ENCODE data around the gene TSPAN5.
"Not testable (repeated sequence)": the region's sequence is repeated elsewhere in the genome, so short reads cannot be mapped to it uniquely, and the experiment has no call there.

TSPAN5 gene

GRCh38 chr4:98658287-98659105 lies at the start of gene TSPAN5:
Gene TSPAN5 (minus strand): TSS chr4:98658611.
- peak; percentile 58 to 69 for DNase-seq (ENCODE audit: low read depth in 2 of 2, low spot score in 1 of 2)

GRCh38 chr4:98706935-98707334 lies 48.5 kb upstream of the TSPAN5 start:
- DNase-seq (ENCODE audit: low read depth in 2 of 2, low spot score in 1 of 2): no peak

GRCh38 chr4:98706200-98706813 lies 47.9 kb upstream of the TSPAN5 start:
- peak in 1 of 2 donors; percentile 3 for DNase-seq (ENCODE audit: low read depth in 2 of 2, low spot score in 1 of 2)

DNA sequence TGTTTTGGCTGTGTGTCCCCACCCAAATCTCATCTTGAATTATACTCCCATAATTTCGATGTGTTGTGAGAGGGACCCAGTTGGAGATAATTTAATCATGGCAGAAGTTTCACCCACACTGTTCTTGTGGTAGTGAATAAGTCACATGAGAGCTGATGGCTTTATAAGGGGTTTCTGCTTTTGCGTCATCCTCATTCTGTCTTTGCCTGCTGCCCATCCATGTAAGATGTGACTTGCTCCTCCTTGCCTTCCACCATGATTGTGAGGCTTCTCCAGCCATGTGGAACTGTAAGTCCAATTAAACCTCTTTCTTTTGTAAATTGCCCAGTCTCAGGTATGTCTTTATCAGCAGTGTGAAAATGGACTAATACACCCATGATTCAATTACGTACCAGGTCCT lies 47.2 kb upstream of the TSPAN5 start:
- not testable (repeated sequence) for DNase-seq (ENCODE audit: low read depth in 2 of 2, low spot score in 1 of 2)

DNA sequence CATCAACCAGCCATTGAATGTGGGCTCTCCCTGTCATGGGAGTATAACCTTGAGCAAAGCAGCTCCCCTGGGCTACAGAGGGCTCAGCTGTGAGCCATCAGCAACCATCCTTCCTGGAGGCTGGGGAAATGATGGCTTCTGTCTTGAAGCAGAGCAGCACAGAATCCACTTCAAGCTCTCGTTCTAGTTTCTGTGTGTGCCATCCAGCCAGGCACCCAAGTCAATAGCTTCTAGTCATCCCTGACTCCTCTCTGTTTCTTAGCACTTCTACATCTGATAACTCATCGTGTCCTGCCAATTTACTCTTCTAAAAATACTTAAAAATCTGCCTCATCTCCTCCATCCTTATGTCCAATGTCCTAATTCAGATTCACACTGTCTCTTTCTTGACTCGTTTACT lies 42.2 kb upstream of the TSPAN5 start:
- no peak for DNase-seq (ENCODE audit: low read depth in 2 of 2, low spot score in 1 of 2)

DNA sequence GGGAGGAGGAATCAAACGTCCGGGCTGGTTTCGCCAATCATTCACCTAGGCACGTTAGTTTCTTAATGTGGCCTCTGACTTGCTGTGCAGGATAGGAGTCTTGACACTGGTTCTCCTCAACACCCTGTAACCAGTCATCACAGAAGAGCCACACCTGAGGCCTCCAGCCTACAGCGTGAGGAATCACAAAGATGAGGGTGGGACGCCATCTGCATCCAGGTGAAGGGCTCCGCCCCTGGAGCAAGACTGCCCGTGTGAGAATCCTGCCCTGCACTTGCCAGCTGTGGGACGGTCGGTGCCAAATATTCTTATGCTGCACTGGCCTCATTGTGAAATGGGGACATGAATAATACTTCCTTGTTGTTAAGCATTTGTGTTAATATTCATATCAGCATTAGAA lies 35.7 kb upstream of the TSPAN5 start:
- no peak for DNase-seq (ENCODE audit: low read depth in 2 of 2, low spot score in 1 of 2)

GRCh38 chr4:98692411-98692810 lies 34.0 kb upstream of the TSPAN5 start:
- no peak for DNase-seq (ENCODE audit: low read depth in 2 of 2, low spot score in 1 of 2)

GRCh38 chr4:98691588-98691987 lies 33.2 kb upstream of the TSPAN5 start:
- no peak for DNase-seq (ENCODE audit: low read depth in 2 of 2, low spot score in 1 of 2)

- DNase-seq (ENCODE audit: low read depth in 2 of 2, low spot score in 1 of 2): no peak
Measured at GRCh38 chr4:98689507-98690174, 31.2 kb upstream of the TSPAN5 start.

- DNase-seq (ENCODE audit: low read depth in 2 of 2, low spot score in 1 of 2): no peak
Measured at GRCh38 chr4:98688411-98689290, 30.2 kb upstream of the TSPAN5 start.

DNA sequence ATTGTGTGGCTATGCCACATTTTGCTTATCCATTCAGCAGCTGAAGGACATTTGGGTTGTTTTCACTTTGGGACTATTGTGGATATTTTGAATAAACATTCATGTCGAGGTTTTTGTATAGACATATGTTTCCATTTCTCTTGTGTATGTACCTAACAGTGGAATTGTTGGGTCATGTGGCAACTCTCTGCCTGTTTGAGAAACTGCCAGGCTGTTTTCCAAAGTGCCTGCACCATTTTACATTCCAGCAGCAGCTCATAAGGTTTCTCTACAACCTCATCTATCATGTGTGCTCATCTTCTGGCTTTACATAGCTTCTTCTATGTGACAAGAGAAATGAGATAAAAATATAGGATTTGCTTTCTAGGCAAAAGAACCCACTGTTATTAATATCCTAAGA lies 29.5 kb upstream of the TSPAN5 start:
- DNase-seq (ENCODE audit: low read depth in 2 of 2, low spot score in 1 of 2): no peak

- DNase-seq (ENCODE audit: low read depth in 2 of 2, low spot score in 1 of 2): no peak
Measured at GRCh38 chr4:98686847-98687246, 28.4 kb upstream of the TSPAN5 start.

DNA sequence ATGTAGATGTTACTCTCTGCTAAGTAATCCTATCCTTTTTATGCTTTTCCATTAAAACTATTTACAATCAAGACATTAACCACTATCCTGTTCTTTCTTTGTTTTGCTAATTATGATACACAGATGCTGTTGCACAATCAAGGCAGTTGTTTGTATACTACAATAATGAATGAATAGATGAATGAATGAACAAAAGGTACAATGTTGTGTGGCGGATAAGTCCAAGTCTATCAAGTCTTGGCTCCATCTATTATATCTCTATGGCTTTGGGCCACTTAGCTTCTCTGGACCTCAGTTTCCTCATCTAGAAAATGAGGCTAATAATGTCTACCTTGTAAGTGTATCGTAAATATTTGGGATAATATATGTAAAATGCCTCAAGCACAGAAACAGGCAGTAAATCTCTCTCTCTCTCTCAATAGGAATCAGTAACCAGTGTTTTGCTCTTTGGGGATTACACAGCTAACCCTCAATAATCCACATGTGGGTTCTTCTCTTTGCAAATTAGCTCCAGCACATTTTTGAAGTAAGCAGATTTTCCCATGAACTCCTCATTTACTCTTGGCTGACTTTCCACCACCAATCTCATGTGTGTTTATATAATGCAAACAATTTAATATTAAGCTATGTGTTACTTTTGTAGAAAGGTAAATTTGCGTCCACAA lies 27.8 kb upstream of the TSPAN5 start:
- DNase-seq (ENCODE audit: low read depth in 2 of 2, low spot score in 1 of 2): no peak

GRCh38 chr4:98685225-98686042 lies 27.0 kb upstream of the TSPAN5 start:
- no peak for DNase-seq (ENCODE audit: low read depth in 2 of 2, low spot score in 1 of 2)

- DNase-seq (ENCODE audit: low read depth in 2 of 2, low spot score in 1 of 2): no peak
Measured at GRCh38 chr4:98682719-98683118, 24.3 kb upstream of the TSPAN5 start.

GRCh38 chr4:98680806-98681205 lies 22.4 kb upstream of the TSPAN5 start:
- no peak for DNase-seq (ENCODE audit: low read depth in 2 of 2, low spot score in 1 of 2)

GRCh38 chr4:98679738-98680137 lies 21.3 kb upstream of the TSPAN5 start:
- DNase-seq (ENCODE audit: low read depth in 2 of 2, low spot score in 1 of 2): no peak

GRCh38 chr4:98677799-98678198 lies 19.4 kb upstream of the TSPAN5 start:
- no peak for DNase-seq (ENCODE audit: low read depth in 2 of 2, low spot score in 1 of 2)

DNA sequence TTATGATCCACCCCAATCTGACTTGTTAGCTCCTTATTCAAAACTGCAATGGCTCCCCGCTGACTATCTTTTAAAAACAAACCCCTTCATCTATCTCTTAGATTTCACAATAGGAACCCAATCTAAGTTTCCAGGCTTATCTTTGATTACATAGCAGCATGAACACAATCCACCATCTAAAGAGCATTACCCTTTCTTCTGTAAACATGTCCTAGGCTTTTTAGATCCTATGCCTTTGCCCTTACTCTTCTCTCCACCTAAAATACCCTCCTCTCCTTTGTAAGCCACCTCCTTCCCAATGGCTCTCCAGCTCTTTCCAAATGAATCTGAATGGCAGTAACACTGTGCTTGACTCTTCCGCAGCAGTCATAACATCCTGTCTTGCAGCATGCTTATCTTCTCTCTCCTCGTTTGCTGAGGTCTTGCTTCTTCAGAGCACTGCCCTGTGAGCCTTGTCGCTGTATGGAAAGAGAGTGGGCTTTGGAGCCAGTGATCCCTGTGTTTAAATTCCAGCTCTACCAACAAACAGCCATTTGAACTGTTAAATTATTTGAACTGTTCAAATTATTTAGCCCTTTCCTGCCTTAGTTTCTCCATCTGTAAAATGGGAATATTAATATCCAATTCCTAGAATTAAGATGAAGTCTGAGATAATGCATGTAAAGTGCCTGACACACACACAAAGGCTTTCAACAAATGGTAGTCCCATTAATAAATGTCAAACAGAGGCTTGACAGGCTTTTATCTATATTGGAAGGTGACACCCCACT lies 16.2 kb upstream of the TSPAN5 start:
- DNase-seq (ENCODE audit: low read depth in 2 of 2, low spot score in 1 of 2): no peak
